HEK293 (cell line): Measurements from ENCODE around the gene CRTC3.
A peak's percentile ranks its signal among the peaks of the same experiment; 100 is the strongest.

Experiments
- CTCF ChIA-PET: fragments of 350-600 bp; formaldehyde crosslinking; extraction: SDS; loops from one replicate; lab custom pipeline; 2021; ENCODE audit warnings: antibody characterized with exemption; lab: Yijun Ruan, JAX
- POLR2A ChIA-PET: fragments of 300-600 bp; formaldehyde crosslinking; extraction: SDS; loops from one replicate; lab custom pipeline; 2020; ENCODE audit warnings: antibody characterized with exemption, inconsistent platforms; lab: Yijun Ruan, JAX
- H3K27ac ChIP-seq: fragments of 200-500 bp; sonication (Bioruptor generic); 2 replicates; pipeline ENCODE4 v1.5.1; 2014; ENCODE audit warnings: low read depth, low read length, control low read depth, inconsistent platforms; ENCODE audit errors: extremely low read depth
- H3K36me3 ChIP-seq, 2 experiments: fragments of 200-500 bp in 1 of 2; sonication (Bioruptor generic) in 1 of 2; 1 replicate in 1 of 2; 2 replicates in 1 of 2; pipeline ENCODE4 v1.5.1; 2014 to 2017; ENCODE audit warnings: inconsistent platforms in 2 of 2, low read length in 2 of 2; ENCODE audit not compliant: control insufficient read depth in 2 of 2, insufficient read depth in 1 of 2
- H3K4me1 ChIP-seq: fragments of 200-500 bp; sonication (Bioruptor generic); 2 replicates; pipeline ENCODE4 v1.5.1; 2014; ENCODE audit warnings: mild to moderate bottlenecking, low read length, inconsistent platforms; ENCODE audit not compliant: control insufficient read depth, insufficient read depth
- H3K4me3 ChIP-seq: 2 replicates; pipeline ENCODE4 v1.5.1; 2011; ENCODE audit warnings: low read depth, mild to moderate bottlenecking, control low read depth, low read length, moderate library complexity
- H3K9me3 ChIP-seq: fragments of 200-500 bp; sonication (Bioruptor generic); 2 replicates; pipeline ENCODE4 v1.5.1; 2014; ENCODE audit warnings: low read depth, low read length, inconsistent platforms; ENCODE audit not compliant: control insufficient read depth, insufficient read depth
- EGR2 ChIP-seq: fragments of 450-650 bp; formaldehyde crosslinking; IDR thresholded peaks from 2 replicates; pipeline ENCODE4 v1.5.1; 2016; ENCODE audit warnings: low read depth, missing biosample characterization, missing genetic modification characterization
- GLI4 ChIP-seq: fragments of 450-650 bp; formaldehyde crosslinking; IDR thresholded peaks from 2 replicates; pipeline ENCODE4 v1.5.1; 2016; ENCODE audit warnings: missing biosample characterization, missing genetic modification characterization
- KLF8 ChIP-seq: fragments of 450-650 bp; formaldehyde crosslinking; IDR thresholded peaks from 2 replicates; pipeline ENCODE4 v1.5.1; 2016; ENCODE audit warnings: missing biosample characterization, missing genetic modification characterization
- SCRT1 ChIP-seq: fragments of 450-650 bp; formaldehyde crosslinking; IDR thresholded peaks from 2 replicates; pipeline ENCODE4 v1.5.1; 2016; ENCODE audit warnings: missing biosample characterization, missing genetic modification characterization, borderline replicate concordance
- SCRT2 ChIP-seq: fragments of 450-650 bp; formaldehyde crosslinking; IDR thresholded peaks from 2 replicates; pipeline ENCODE4 v1.5.1; 2016; ENCODE audit warnings: missing biosample characterization, missing genetic modification characterization
- ZFP41 ChIP-seq: fragments of 450-650 bp; formaldehyde crosslinking; IDR thresholded peaks from 2 replicates; pipeline ENCODE4 v1.5.1; 2016; ENCODE audit warnings: missing biosample characterization, missing genetic modification characterization, borderline replicate concordance
- ZFP69B ChIP-seq: fragments of 450-650 bp; formaldehyde crosslinking; IDR thresholded peaks from 2 replicates; pipeline ENCODE4 v1.5.1; 2016; ENCODE audit warnings: missing biosample characterization, missing genetic modification characterization
- ZNF114 ChIP-seq: fragments of 450-650 bp; formaldehyde crosslinking; IDR thresholded peaks from 2 replicates; pipeline ENCODE4 v1.5.0; 2017; ENCODE audit warnings: missing biosample characterization, missing genetic modification characterization
- ZNF423 ChIP-seq: fragments of 450-650 bp; formaldehyde crosslinking; IDR thresholded peaks from 2 replicates; pipeline ENCODE4 v1.5.1; 2016; ENCODE audit warnings: missing biosample characterization, missing genetic modification characterization
- ZNF433 ChIP-seq: fragments of 450-650 bp; formaldehyde crosslinking; IDR thresholded peaks from 2 replicates; pipeline ENCODE4 v1.5.1; 2016; ENCODE audit warnings: missing biosample characterization, missing genetic modification characterization, low read depth
- ZNF544 ChIP-seq: fragments of 450-650 bp; formaldehyde crosslinking; IDR thresholded peaks from 2 replicates; pipeline ENCODE4 v1.5.0; 2017; ENCODE audit warnings: missing biosample characterization, missing genetic modification characterization
- ZNF610 ChIP-seq: fragments of 450-650 bp; formaldehyde crosslinking; IDR thresholded peaks from 2 replicates; pipeline ENCODE4 v1.5.1; 2016; ENCODE audit warnings: missing biosample characterization, missing genetic modification characterization, borderline replicate concordance
- ZNF658 ChIP-seq: fragments of 450-650 bp; formaldehyde crosslinking; IDR thresholded peaks from 2 replicates; pipeline ENCODE4; 2016; ENCODE audit warnings: missing biosample characterization, missing genetic modification characterization
- TF ChIP-seq, protein P1 (sequence below): fragments of 450-650 bp; formaldehyde crosslinking; IDR thresholded peaks from 2 replicates; pipeline ENCODE4 v1.5.1; 2016; ENCODE audit warnings: missing biosample characterization, missing genetic modification characterization
- TF ChIP-seq, protein P2 (sequence below): fragments of 450-650 bp; formaldehyde crosslinking; IDR thresholded peaks from 2 replicates; pipeline ENCODE4 v1.5.1; 2016; ENCODE audit warnings: missing biosample characterization, missing genetic modification characterization, low read depth
- TF ChIP-seq, protein P3 (sequence below): fragments of 450-650 bp; formaldehyde crosslinking; IDR thresholded peaks from 2 replicates; pipeline ENCODE4 v1.5.1; 2016; ENCODE audit warnings: missing biosample characterization, missing genetic modification characterization

Gene CRTC3

DNA sequence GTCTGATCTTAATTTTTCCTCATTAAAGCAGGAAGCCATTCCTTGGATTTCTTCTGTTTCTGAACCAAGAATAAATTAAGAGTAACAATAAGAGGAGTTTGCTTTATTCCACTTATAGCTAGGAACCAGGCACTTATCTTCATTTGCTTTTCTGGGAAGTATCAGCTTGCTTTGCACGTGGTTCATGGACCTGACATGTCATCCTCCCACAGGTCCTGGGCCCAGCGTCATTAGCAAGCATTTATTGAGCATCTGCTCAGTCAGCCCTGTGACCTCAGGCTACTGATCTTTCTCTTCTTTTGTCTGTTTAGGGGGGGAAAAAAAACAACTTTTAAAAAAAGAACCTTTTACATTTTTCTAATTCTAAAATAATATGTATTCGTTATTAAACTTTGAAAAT lies 34.7 kb upstream of the CRTC3 start:
- TF ChIP-seq EGR2 (tag by site-specific recombination) (peak; percentile 23; the same call in 1 of the 2 replicates), ZFP41 (no peak)
- CTCF ChIA-PET: no interaction called here
- Histone ChIP-seq H3K4me3 (no peak overlapping the region), H3K4me1 (no peaks in the 10 kb centered on the region), H3K36me3 (peaks cover 52 to 75% of the 10 kb centered on the region in 2 experiments), H3K27ac (no peak overlapping the region), H3K9me3 (no peaks in the 10 kb centered on the region)
- POLR2A ChIA-PET: no interaction called here

DNA sequence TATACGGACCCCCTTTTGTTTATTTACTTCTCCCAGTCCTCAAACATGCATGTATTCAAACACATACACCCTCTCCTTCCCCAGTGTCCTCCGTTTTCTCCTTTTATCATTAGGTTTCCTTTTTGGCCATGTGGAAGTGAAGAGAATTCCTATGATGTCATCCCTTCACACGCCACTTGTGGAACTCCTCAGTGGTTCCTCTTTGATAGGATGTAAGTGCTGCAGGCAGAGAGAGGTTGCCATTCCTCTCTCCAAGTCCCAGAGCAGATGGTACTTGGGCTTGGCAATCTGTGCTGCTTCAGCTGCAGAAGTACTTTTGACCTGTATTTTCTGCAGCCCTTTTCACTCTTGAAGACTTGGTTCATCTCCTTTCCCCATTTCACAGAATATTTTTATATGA lies 32.9 kb upstream of the CRTC3 start:
- CTCF ChIA-PET: interaction anchor here (2.2 kb wide), 1 partner anchor 177 kb away, joined by 15 read pairs; no protein-coding TSS in a partner anchor
- no peaks in the 10 kb centered on the region for H3K4me1 ChIP-seq
- H3K27ac ChIP-seq: no peak overlapping the region
- peaks cover 55 to 69% of the 10 kb centered on the region in 2 experiments for H3K36me3 ChIP-seq
- no peaks in the 10 kb centered on the region for H3K9me3 ChIP-seq
- POLR2A ChIA-PET: interaction anchor here (0.7 kb wide), 1 partner anchor 241 kb away, joined by 6 read pairs; no protein-coding TSS in a partner anchor
- H3K4me3 ChIP-seq: no peak overlapping the region
- TF ChIP-seq GLI4 (tag by site-specific recombination) (no peak), KLF8 (tag by site-specific recombination) (no peak), ZNF114 (tag by site-specific recombination) (no peak), SCRT2 (peak; percentile 87), ZNF610 (tag by site-specific recombination) (no peak), SCRT1 (tag by site-specific recombination) (peak; percentile 76; the same call in 1 of the 2 replicates), ZNF433 (tag by site-specific recombination) (no peak), ZNF544 (no peak), ZNF658 (tag by site-specific recombination) (no peak)
- TF ChIP-seq, protein P1, sequence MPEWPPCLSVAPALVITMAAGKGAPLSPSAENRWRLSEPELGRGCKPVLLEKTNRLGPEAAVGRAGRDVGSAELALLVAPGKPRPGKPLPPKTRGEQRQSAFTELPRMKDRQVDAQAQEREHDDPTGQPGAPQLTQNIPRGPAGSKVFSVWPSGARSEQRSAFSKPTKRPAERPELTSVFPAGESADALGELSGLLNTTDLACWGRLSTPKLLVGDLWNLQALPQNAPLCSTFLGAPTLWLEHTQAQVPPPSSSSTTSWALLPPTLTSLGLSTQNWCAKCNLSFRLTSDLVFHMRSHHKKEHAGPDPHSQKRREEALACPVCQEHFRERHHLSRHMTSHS (tag by site-specific recombination): no peak
- TF ChIP-seq, protein P2, sequence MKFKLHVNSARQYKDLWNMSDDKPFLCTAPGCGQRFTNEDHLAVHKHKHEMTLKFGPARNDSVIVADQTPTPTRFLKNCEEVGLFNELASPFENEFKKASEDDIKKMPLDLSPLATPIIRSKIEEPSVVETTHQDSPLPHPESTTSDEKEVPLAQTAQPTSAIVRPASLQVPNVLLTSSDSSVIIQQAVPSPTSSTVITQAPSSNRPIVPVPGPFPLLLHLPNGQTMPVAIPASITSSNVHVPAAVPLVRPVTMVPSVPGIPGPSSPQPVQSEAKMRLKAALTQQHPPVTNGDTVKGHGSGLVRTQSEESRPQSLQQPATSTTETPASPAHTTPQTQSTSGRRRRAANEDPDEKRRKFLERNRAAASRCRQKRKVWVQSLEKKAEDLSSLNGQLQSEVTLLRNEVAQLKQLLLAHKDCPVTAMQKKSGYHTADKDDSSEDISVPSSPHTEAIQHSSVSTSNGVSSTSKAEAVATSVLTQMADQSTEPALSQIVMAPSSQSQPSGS (tag by site-specific recombination): peak; percentile 85
- TF ChIP-seq, protein P3, sequence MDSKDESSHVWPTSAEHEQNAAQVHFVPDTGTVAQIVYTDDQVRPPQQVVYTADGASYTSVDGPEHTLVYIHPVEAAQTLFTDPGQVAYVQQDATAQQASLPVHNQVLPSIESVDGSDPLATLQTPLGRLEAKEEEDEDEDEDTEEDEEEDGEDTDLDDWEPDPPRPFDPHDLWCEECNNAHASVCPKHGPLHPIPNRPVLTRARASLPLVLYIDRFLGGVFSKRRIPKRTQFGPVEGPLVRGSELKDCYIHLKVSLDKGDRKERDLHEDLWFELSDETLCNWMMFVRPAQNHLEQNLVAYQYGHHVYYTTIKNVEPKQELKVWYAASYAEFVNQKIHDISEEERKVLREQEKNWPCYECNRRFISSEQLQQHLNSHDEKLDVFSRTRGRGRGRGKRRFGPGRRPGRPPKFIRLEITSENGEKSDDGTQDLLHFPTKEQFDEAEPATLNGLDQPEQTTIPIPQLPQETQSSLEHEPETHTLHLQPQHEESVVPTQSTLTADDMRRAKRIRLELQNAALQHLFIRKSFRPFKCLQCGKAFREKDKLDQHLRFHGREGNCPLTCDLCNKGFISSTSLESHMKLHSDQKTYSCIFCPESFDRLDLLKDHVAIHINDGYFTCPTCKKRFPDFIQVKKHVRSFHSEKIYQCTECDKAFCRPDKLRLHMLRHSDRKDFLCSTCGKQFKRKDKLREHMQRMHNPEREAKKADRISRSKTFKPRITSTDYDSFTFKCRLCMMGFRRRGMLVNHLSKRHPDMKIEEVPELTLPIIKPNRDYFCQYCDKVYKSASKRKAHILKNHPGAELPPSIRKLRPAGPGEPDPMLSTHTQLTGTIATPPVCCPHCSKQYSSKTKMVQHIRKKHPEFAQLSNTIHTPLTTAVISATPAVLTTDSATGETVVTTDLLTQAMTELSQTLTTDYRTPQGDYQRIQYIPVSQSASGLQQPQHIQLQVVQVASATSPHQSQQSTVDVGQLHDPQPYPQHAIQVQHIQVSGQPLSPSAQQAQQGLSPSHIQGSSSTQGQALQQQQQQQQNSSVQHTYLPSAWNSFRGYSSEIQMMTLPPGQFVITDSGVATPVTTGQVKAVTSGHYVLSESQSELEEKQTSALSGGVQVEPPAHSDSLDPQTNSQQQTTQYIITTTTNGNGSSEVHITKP (tag by site-specific recombination): no peak

DNA sequence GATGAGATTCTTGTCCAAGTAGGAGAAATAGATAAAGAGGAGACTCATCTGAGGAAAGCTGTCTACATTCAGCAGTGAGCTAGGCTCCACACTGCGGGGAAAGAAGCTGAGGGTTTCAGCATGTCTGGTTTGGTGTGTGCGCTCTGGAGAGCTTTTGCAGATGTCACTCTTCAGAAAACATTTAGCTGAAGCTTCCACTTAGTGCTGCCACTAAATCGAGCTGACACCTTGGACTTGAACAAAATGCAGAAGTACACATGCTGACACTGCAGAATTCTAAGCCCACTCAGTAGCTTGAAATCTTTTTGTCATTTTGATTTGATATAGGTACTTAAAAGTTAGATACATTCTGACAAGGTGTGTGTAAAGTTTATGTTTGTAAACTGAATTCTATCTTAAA lies 32.3 kb upstream of the CRTC3 start:
- H3K36me3 ChIP-seq: peaks cover 55 to 69% of the 10 kb centered on the region in 2 experiments
- H3K27ac ChIP-seq: no peak overlapping the region
- no peaks in the 10 kb centered on the region; the same call in 1 of the 2 replicates for H3K9me3 ChIP-seq
- CTCF ChIA-PET: interaction anchor here (2.2 to 2.6 kb wide), 2 partner anchors 177 to 388 kb away, joined by 9 to 15 read pairs; no protein-coding TSS in a partner anchor
- no peak overlapping the region for H3K4me3 ChIP-seq
- POLR2A ChIA-PET: no interaction called here
- TF ChIP-seq ZNF423: no peak
- no peak for TF ChIP-seq ZFP69B (tag by site-specific recombination)
- no peak for TF ChIP-seq ZNF658 (tag by site-specific recombination)
- no peaks in the 10 kb centered on the region for H3K4me1 ChIP-seq
